SKM-1 (cell line): ENCODE results near the gene NUDCD2.
A peak's percentile ranks its signal among the peaks of the same experiment; 100 is the strongest.
"Not testable (repeated sequence)": the region's sequence is repeated elsewhere in the genome, so short reads cannot be mapped to it uniquely, and the experiment has no call there.

Experiments
- DNase-seq: peaks from one replicate; lab custom pipeline; 2025; ENCODE audit not compliant: unreplicated experiment; lab: John Stamatoyannopoulos, UW

Gene NUDCD2

GRCh38 chr5:163473635-163474243 is 13.8 kb upstream of the NUDCD2 start:
- no peak for DNase-seq

DNA sequence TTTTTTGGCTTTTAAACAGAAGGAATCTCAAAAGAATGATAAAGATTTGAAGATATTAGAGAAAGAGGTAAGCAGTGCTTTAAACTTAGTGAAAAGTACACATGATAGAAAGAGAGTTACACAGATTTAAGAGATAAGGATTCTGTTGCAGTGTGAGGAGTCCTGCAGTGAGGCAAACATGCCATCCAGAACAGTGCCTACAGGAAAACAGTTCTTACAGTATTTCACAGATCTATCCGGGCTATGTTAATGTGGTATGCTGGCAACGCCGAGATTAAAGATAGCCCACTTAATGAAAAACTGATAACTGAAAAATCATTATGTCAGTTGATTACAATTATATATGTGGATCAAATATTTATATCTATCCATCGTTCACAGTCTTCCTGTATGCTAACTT is 7.8 kb upstream of the NUDCD2 start:
- no peak for DNase-seq

GRCh38 chr5:163463063-163463435 is 3.1 kb upstream of the NUDCD2 start:
- DNase-seq: no peak

DNA sequence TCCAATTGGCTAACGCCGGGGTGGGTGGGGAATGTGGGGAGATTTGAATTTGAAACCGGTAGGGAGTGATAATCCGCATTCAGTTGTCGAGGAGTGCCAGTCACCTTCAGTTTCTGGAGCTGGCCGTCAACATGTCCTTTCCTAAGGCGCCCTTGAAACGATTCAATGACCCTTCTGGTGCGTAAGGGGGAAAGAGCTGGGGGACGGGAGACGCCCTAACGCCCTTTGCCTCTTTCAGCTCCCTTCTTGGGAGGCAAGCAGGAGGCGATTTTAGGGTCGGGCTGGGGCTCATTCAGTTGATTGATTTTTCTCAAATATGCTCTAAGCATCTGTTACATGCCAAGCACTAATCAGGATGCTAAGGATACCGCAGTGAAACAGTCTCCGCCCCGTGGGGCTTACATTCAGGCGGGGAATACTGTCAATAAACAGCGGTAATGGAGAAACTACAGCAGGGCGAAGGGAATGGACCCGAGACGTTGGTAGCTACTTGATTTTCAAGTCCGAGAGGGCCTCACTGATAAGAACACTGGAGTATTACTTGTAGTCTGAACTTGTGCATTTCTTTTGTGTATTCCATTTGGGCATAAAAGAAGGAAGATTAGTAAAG is 765 bp upstream of the NUDCD2 start, which contains the start of gene HMMR:
HMMR (plus strand) TSS at position 71 of the 610 bp plus-strand sequence; CDS start at position 132, 61 bp downstream.
- no peak for DNase-seq

- no peak for DNase-seq
Observed at GRCh38 chr5:163459462-163459818, 462 bp downstream of the NUDCD2 start.

GRCh38 chr5:163458778-163459385 is 1.0 kb downstream of the NUDCD2 start:
- DNase-seq: no peak

DNA sequence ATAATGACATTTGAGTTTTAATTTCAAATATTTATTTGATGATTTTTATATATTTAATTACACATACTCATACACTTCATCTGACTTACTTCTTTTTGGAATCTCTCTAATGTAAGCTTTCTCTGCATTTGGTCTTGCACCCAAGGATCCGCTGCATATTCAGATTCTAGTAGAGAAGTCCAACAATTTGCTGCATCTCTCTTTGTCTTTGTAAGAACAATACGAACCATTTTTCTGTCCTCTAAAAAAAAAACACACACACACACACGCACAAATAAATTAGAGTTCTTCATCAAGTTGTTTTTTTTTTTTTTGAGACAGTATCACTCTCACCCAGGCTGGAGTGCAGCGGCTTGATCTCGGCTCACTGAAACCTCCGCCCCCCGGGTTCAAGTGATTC is 3.1 kb downstream of the NUDCD2 start:
- DNase-seq: no peak

- no peak for DNase-seq
Observed at GRCh38 chr5:163456029-163456589, 3.8 kb downstream of the NUDCD2 start.

DNA sequence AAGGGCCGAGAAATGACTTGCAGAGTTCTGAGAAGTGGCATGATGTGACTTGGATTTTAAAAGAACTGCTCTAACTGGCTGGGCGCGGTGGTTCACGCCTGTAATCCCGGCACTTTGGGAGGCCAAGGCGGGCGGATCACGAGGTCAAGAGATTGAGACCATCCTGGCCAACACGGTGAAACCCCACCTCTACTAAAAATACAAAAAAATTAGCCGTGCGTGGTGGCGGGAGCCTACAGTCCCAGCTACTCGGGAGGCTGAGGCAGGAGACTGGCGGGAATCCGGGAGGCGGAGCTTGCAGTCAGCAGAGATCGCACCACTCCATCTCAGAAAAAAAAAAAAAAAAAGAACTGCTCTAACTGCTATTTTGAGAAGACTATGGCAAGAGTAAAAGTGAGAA is 4.5 kb downstream of the NUDCD2 start:
- not testable (repeated sequence) for DNase-seq

- no peak for DNase-seq
Observed at GRCh38 chr5:163453705-163454104, 6.2 kb downstream of the NUDCD2 start.

GRCh38 chr5:163451489-163451888 is 8.4 kb downstream of the NUDCD2 start:
- DNase-seq: no peak

DNA sequence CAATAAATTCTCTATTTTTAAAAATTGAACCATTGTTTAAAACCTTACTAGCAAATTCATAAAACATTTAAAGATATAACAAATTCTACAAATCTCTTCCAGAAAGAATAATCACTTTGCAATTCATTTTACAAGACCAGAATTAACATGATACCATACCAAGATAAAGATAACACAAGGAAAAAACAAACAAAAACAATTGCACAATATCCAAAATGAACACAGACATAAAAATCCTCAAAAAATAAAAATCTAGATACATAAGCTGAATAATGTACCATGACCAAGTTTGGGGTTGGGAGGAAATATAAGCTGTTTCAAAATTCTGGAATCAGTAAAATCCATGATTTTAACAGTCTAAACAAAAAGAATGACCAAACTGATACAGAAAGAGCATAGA is 11.4 kb downstream of the NUDCD2 start:
- no peak for DNase-seq

- DNase-seq: no peak
Observed at GRCh38 chr5:163447875-163448274, 12.0 kb downstream of the NUDCD2 start.

- DNase-seq: no peak
Observed at GRCh38 chr5:163447191-163447590, 12.7 kb downstream of the NUDCD2 start.

DNA sequence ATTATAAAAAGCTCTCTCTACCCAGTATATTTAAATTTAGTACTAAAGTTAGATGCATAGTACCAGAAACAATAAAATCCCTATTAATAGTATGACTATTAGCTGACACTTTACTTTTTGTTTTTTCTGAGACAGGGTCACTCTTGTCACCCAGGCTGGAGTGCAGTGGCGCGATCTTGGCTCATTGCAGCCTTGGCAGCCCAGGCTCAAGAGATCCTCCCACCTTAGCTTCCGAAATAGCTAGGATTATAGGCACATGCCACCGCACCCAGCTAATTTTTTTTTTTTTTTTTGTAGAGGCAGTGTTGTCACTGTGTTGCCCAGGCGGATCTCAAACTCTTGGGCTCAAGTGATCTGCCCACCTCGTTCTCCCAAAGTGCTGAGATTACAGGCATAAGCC is 14.6 kb downstream of the NUDCD2 start:
- DNase-seq: no peak

GRCh38 chr5:163444526-163444925 is 15.4 kb downstream of the NUDCD2 start:
- DNase-seq: no peak

DNA sequence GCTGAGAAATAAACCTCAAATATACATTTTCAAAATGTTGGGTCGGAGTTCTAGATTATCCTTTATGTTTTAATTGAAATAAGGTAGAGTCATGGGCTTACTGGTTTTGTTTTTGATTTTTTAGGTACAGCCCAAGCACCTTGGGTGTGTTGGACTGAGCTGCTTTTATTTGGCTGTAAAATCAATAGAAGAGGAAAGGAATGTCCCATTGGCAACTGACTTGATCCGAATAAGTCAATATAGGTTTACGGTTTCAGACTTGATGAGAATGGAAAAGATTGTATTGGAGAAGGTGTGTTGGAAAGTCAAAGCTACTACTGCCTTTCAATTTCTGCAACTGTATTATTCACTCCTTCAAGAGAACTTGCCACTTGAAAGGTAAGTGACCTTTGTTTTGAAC is 18.9 kb downstream of the NUDCD2 start:
- DNase-seq: no peak

- no peak for DNase-seq
Observed at GRCh38 chr5:163439092-163439425, 20.8 kb downstream of the NUDCD2 start.

- peak; percentile 94 for DNase-seq
Observed at GRCh38 chr5:163437309-163438182, 22.4 kb downstream of the NUDCD2 start, which contains the start of gene CCNG1. Gene CCNG1 (plus strand): TSS chr5:163437595. CDS start chr5:163439257, 1,662 bp downstream.

GRCh38 chr5:163437011-163437308 is 22.9 kb downstream of the NUDCD2 start:
- no peak for DNase-seq

DNA sequence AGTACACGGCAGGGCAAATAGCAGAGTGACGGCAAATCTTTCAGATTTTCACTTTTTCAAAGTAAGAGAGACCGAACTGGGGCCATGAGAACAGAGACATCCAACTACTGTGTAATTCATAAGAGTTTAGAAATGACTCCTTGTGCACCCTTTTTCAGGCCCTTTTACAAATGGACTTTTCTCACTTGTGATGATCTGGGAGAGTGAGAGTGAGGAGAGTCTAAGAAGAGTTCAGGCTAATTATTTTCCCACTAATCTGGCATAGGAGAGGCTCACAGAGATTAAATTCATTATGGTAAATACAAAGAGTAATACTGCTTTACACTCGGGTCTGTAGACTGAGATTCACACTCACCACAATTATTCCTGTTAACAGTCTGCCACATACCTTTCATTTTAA is 23.4 kb downstream of the NUDCD2 start:
- no peak for DNase-seq
